NCI-H446 (cell line): ENCODE results near the gene EPAS1.

Experiments
- DNase-seq, 2 experiments: peaks; one replicate each; lab custom pipeline; 2025; lab: John Stamatoyannopoulos, UW

The EPAS1 gene

DNA sequence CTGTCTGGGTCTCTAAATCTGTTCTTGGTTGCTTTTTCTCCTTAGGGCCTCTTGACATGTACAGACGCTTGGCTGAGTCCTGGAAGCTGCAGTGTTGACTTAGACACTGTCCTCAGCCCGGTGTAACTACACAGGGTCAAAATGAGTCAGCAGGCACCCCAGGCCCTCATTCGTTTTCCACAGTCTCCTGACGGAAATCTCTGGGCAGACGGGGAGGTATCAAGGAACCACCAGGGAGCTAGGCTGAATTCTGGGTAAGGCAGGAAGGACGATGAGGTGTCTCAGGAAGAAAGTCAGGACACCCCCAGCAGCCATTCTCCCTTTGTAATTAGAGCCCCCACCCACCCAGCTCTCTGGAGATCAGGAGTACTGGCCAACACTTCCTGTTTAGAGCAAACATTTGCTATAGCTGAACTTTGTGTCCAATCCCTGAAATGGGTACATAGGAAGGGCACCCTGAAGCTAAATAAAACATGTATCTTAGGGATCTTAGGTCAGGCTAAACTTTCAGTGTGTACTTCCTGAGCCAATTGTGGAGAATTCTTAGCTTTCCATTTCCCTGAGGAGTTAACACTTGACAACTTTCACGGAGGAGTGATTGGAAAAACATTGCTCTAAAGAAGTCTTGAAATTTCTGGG is 23.9 kb upstream of the EPAS1 start:
- DNase-seq, result no peak

- DNase-seq, result no peak
Measured at GRCh38 chr2:46273919-46274318, 23.3 kb upstream of the EPAS1 start.

DNA sequence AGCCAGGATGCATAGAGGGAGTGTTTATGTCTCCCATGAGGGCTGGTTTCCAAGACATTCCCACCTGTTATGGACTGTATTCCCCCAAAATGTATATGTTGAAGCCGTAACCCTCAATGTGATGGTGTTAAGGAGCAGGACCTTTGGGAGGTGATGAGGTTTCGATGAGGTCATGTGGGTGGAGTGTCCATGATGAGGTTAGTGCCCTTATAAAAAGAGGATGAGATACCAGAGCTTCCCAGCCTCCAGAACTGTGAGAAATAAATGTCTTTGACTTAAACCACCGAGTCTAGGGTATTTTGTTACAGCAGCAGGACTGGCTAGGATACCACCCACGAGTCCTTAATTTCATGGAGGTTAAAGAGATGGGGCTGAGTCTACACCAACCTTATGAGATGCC is 22.6 kb upstream of the EPAS1 start:
- no peak for DNase-seq

DNA sequence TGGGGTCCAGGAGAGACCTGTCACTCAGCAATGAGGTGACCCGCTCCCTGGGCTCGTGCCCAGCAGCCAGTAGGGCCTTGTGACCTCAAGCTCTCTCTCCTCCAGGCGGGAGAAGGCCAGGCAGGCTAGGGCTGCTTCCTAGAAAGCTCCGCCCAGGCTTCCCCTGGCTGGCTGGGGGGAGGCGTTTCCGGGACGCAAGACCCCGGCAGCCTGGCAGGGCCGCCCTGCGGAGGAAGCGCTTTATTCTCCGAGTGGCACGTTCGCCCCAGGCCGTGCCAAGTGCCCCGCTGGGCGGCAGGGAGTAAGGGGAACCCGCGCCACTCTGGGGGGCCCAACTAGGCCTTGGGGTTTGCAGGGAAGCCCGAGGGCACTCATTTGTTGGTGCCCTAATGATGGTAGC is 21.2 kb upstream of the EPAS1 start:
- no peak for DNase-seq

DNA sequence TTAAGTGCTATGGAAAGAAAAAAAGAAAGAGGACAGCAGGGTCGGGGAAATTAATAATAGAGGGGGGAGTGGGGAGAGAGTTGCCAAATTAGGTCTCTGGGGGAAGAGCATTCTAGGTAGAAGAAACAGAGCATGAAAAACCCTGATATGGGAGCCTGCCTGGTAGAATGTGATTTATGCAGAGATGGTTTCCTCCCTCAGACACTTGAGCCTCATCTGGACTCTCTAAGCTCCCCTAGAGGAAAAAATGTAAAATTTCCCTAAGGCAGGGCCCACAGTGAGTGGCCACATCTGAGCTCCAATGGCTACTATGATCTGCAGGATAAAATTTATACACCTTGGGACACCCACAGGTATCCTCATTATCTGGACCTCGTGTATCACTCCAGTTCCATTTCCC is 20.6 kb upstream of the EPAS1 start:
- DNase-seq, result no peak

- no peak for DNase-seq
Measured at GRCh38 chr2:46277431-46278190, 19.6 kb upstream of the EPAS1 start.

DNA sequence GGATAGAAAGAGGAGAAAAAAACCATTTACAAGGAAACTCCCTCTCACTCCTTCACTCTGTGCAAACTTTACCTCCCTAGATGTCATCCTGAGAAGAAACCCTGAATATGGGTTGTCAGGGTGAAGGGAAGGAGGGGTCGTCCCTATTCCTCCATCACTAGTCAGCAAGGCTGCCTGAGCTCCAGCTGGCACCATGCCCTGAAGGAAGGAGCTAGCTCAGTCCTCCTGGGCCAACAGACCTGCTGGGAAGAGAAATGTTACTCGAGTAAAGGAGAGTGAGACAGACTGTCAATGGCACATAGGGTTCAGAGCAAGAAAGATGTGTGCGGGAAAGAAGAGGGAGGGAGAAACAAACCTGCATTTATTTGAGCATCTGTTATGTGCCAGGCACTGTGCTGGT is 18.3 kb upstream of the EPAS1 start:
- peak in 1 of 2 experiments; percentile 3 for DNase-seq

DNA sequence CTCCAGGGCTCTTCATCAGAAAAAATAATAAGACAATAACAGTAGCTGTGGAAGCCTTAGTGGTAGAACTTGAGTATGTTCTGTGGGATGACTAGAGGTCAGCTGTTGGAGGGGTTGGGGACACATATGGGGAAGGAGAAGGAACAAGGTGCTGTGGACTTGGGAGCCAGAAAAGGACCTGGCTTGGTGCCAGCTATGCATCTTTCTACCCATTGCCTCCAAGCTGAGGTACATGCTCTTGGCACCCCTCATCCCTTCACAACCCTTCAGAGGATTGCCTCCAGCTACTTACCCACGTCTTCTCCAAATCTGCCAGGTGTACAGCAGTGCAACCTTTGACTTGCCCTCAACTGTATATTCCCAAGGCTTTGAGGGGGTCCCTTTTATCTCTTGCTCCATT is 15.3 kb upstream of the EPAS1 start:
- no peak for DNase-seq

- DNase-seq, result no peak
Measured at GRCh38 chr2:46283693-46284092, 13.5 kb upstream of the EPAS1 start.

- no peak for DNase-seq
Measured at GRCh38 chr2:46284260-46284659, 12.9 kb upstream of the EPAS1 start.

GRCh38 chr2:46284796-46285195 is 12.4 kb upstream of the EPAS1 start:
- no peak for DNase-seq

GRCh38 chr2:46286715-46287114 is 10.5 kb upstream of the EPAS1 start:
- no peak for DNase-seq

GRCh38 chr2:46290078-46290477 is 7.1 kb upstream of the EPAS1 start:
- DNase-seq, result no peak

DNA sequence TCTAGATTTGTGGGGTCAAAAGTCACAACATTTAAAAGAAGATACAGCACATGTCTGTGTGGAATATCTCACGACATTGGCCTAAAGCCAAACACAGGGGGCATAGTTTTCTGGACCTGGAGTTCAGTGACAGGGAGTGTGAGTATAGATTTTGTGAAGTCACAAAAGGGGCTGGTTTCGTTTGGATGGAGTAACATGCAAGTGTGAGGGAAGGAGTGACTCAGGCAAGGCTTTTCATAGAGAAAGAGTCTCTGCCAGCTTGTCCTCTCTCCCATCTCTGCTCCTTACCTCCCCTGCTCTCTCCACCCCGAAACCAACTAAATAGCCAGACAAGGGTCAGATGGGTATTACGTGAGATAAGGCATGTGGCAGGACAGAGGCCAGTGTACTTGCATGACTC is 3.7 kb upstream of the EPAS1 start:
- DNase-seq, result no peak

- no peak for DNase-seq
Measured at GRCh38 chr2:46294176-46294836, 2.9 kb upstream of the EPAS1 start.

- DNase-seq, result no peak
Measured at GRCh38 chr2:46296216-46296839, 879 bp upstream of the EPAS1 start.

- no peak for DNase-seq
Measured at GRCh38 chr2:46297546-46298271, 502 bp downstream of the EPAS1 start.

DNA sequence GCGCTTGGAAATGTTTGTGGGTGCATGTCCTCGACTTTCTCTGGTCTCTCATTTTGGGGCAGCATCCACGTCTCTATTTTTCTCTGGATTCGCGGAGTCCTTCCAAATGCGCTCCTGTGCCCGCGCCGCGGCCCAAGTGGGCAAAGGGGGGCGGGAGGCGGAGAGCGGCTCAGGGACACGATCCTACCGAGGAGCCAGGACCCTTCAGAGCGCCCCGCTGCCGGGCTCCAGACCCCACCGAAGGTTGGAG is 990 bp downstream of the EPAS1 start:
- DNase-seq, result no peak

DNA sequence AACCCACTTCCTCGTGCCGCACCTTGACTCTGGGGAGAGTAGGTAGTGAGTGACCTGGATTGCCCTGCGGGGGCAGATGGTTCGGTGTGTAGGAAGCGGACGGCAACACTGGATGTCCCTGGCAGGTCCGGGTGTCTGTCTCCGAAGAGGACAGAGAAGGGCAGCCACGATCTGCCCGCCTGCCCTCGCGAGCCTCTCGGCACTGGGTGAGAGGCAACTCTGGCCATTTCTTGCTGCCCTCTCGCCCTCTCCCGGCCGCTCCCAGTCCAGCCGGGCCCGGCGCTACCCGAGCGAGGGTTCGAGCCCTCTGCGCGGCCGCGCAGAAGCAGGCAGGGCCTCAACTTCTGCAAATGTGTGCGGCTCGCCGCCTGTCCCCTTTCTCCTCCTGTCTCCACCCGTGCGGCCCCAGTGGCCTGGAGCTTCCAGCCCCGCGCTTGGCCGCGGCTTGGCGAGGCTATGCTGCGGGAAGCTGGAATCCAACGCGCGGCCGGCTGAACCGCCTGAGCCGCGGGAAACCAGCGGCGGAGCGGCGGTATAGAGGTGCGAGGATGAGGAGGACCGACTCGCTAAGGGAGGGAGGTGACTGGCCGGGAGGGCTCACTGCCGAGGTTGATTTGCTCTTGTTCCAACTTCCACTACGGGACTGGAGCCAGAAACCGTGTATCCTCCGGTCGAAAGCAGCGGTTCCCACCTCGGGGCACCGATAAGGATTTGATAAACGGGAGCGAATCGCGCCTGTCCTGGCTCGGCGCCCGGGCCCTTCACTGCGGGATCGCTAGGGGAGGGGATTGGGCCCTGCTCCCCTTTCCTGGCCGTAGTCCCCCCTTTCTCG is 1.5 kb downstream of the EPAS1 start:
- no peak for DNase-seq

DNA sequence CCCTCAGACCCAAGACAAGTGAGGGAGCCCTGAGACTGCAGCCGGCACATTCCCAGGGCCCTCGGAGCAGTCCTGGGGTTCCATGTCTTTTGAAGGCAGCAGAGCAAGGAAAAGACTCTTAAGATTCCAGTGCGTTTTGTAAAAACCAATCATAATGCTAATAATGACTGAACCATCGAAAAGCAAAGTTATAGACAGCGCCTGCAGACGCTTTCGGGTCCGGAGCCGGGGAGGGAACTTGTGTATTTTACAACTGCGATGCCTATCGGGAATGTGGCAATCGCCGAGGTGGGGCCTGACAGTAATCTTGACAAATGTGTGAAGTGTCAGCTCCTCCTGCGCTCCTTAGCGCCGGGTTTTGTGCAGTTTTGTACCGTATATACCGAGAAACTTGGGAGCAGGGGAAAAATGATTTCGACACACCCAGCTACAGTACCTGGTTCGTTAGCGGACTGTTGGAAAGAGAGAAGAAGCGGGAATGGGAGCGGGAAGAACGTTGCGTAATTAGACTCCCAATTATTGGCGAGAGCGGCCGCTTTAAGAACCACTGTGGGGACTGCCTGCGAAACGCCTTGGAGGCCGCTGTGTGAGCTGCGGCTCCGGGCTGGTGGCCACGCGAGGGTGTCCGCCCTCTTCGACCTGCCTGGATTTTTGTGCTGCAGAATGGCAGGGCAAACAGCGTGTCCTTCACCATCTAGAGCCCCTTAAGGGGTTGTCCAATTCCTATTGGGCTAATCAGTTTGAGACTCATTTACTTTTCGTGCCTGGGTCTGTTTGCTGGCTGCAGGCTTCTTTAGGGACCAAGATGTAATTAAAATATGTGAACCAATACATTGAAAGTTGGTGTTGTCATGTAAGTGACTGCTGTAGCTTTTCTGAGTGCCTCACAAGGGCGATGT is 2.4 kb downstream of the EPAS1 start:
- DNase-seq, result no peak

DNA sequence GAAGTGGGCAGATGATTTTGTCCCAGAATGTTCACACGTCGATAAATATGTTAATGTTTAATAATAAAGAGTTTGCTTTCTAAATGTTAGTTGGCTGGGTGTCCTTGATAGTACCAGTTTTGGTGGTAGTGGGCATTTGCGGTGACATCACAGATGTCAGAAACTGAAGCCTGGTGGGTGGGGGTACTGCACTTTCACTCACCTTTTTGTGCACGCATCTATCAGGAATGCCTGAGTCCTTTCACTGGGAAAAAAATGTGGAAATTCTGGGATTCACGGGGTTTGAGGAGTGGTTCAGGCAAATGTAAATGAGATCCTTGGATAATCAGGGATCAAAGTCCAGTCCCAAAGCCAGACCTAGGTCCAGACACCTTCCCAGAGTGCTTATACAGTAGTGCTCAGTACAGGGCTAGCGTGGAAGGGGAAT is 3.2 kb downstream of the EPAS1 start:
- no peak for DNase-seq
